ENCODE measurements around the gene CCDC167. TPM values are rescaled to one million over a fixed set of nuclear protein-coding genes. Genes with fewer than 3 reads are reported as not detected.

The CCDC167 gene
- total RNA-seq, 1 experiment from 2014 or later = 27.8 TPM

- ChIA-PET CTCF (no interaction called here), RAD21 (ENCODE audit: low non-redundant PET in 1 of 2, low total read pairs in 2 of 2, uncharacterized antibody in 2 of 2, unreplicated experiment in 2 of 2) (no interaction called here), POLR2A (no interaction called here)
- DNase-seq (ENCODE audit: low read depth, low spot score) (no peak), ATAC-seq (no peak)
- Histone ChIP-seq H3K36me3 (ENCODE audit: control insufficient read depth in 1 of 2, insufficient read depth in 2 of 2, low read length in 2 of 2) (no peaks in the 10 kb centered on the region), H3K9me3 (ENCODE audit: control insufficient read depth in 1 of 2, insufficient read depth in 1 of 2, low read depth in 1 of 2, low read length in 2 of 2) (no peaks in the 10 kb centered on the region), H2AFZ (ENCODE audit: low read depth, low read length, poor library complexity, severe bottlenecking) (no peak overlapping the region), H3K4me2 (ENCODE audit: low read length) (no peak overlapping the region), H3K79me2 (ENCODE audit: insufficient read depth, low read length) (peaks cover 3% of the 10 kb centered on the region; the same call in 1 of the 2 replicates), H3K9ac (ENCODE audit: low read length) (no peak overlapping the region), H3K4me3 (replicated peaks in 1 of 2; ENCODE audit: low read depth in 1 of 2, low read length in 2 of 2) (no peak overlapping the region), H3K4me1 (ENCODE audit: control insufficient read depth in 1 of 2, insufficient read depth in 2 of 2, low read length in 2 of 2) (peaks cover under 1 to 12% of the 10 kb centered on the region in 2 experiments; a peak in 3 of 4 replicates), H4K20me1 (ENCODE audit: insufficient read depth) (no peaks in the 10 kb centered on the region), H3K27me3 (ENCODE audit: insufficient read depth, low read length) (no peaks in the 10 kb centered on the region), H3K27ac (ENCODE audit: low read depth, low read length) (no peak overlapping the region), H3K9me2 (ENCODE audit: insufficient read depth) (no peaks in the 10 kb centered on the region)
- intact Hi-C loops (cut with micrococcal nuclease) = no loop called here
- no TSS peak for BruUV-seq (replicated peaks)
- TF ChIP-seq JUND (IDR thresholded peaks at IDR 0.05) (no peak), FOSL1 (IDR thresholded peaks at IDR 0.05; ENCODE audit: low read depth) (no peak), RAD21 (IDR thresholded peaks at IDR 0.05; ENCODE audit: low read depth) (no peak), EZH2phosphoT487 (IDR thresholded peaks at IDR 0.05; ENCODE audit: borderline replicate concordance) (no peak), SRF (IDR thresholded peaks at IDR 0.05; ENCODE audit: low read depth) (no peak), ELF1 (IDR thresholded peaks at IDR 0.05; ENCODE audit: borderline replicate concordance, low read depth) (no peak), SP1 (IDR thresholded peaks at IDR 0.05; ENCODE audit: low read depth) (no peak), POLR2A (IDR thresholded peaks at IDR 0.05; ENCODE audit: borderline replicate concordance, extremely low read depth, insufficient read depth, insufficient read length) (no peak), EZH2 (IDR thresholded peaks at IDR 0.05) (no peak)
These were observed 4.3 kb upstream of the CCDC167 start for GRCh38 chr6:37504024-37504423.

GRCh38 chr6:37503309-37503965, 3.7 kb upstream of the CCDC167 start:
- TF ChIP-seq ZFX (IDR thresholded peaks at IDR 0.05) (no peak), TCF7L2 (IDR thresholded peaks at IDR 0.05; ENCODE audit: borderline replicate concordance, extremely low read depth, insufficient read depth, insufficient read length) (no peak), SIN3A (IDR thresholded peaks at IDR 0.05; ENCODE audit: low read depth) (no peak), SP1 (IDR thresholded peaks at IDR 0.05; ENCODE audit: low read depth) (no peak), EZH2phosphoT487 (IDR thresholded peaks at IDR 0.05; ENCODE audit: borderline replicate concordance) (no peak), CBX3 (IDR thresholded peaks at IDR 0.05; ENCODE audit: low read depth) (no peak), EZH2 (IDR thresholded peaks at IDR 0.05) (no peak)
- no peak overlapping the region for H3K27ac ChIP-seq (ENCODE audit: low read depth, low read length)
- H4K20me1 ChIP-seq (ENCODE audit: insufficient read depth) = no peaks in the 10 kb centered on the region
- H3K79me2 ChIP-seq (ENCODE audit: insufficient read depth, low read length) = peaks cover 7% of the 10 kb centered on the region; the same call in 1 of the 2 replicates
- H3K9ac ChIP-seq (ENCODE audit: low read length) = no peak overlapping the region
- ChIA-PET POLR2A (no interaction called here), RAD21 (ENCODE audit: low non-redundant PET in 1 of 2, low total read pairs in 2 of 2, uncharacterized antibody in 2 of 2, unreplicated experiment in 2 of 2) (no interaction called here), CTCF (no interaction called here)
- H3K9me3 ChIP-seq (ENCODE audit: control insufficient read depth in 1 of 2, insufficient read depth in 1 of 2, low read depth in 1 of 2, low read length in 2 of 2) = no peaks in the 10 kb centered on the region
- no TSS peak for BruUV-seq (replicated peaks)
- no peak overlapping the region for H2AFZ ChIP-seq (ENCODE audit: low read depth, low read length, poor library complexity, severe bottlenecking)
- DNase-seq (ENCODE audit: low read depth, low spot score) (no peak), ATAC-seq (no peak)
- H3K27me3 ChIP-seq (ENCODE audit: insufficient read depth, low read length) = no peaks in the 10 kb centered on the region
- H3K9me2 ChIP-seq (ENCODE audit: insufficient read depth) = no peaks in the 10 kb centered on the region
- no peaks in the 10 kb centered on the region for H3K36me3 ChIP-seq (ENCODE audit: control insufficient read depth in 1 of 2, insufficient read depth in 2 of 2, low read length in 2 of 2)
- intact Hi-C loops (cut with micrococcal nuclease) = no loop called here
- no peak overlapping the region for H3K4me3 ChIP-seq (replicated peaks in 1 of 2; ENCODE audit: low read depth in 1 of 2, low read length in 2 of 2)
- peaks cover 4 to 16% of the 10 kb centered on the region in 2 experiments; a peak in 3 of 4 replicates for H3K4me1 ChIP-seq (ENCODE audit: control insufficient read depth in 1 of 2, insufficient read depth in 2 of 2, low read length in 2 of 2)
- H3K4me2 ChIP-seq (ENCODE audit: low read length) = no peak overlapping the region
